GM18505 (cell line): ENCODE measurements around the gene HOXD13.

Source experiments
- ATAC-seq: cut with Tn5 transposase; IDR thresholded peaks from one replicate; pipeline ENCODE4 v1.9.1; 2021; ENCODE audit not compliant: unreplicated experiment
- POLR2A ChIP-seq: IDR thresholded peaks from 4 replicates; pipeline ENCODE4 v1.6.1; 2011; ENCODE audit warnings: borderline replicate concordance; ENCODE audit not compliant: insufficient read depth, insufficient read length; ENCODE audit errors: extremely low read depth

HOXD13 gene

DNA sequence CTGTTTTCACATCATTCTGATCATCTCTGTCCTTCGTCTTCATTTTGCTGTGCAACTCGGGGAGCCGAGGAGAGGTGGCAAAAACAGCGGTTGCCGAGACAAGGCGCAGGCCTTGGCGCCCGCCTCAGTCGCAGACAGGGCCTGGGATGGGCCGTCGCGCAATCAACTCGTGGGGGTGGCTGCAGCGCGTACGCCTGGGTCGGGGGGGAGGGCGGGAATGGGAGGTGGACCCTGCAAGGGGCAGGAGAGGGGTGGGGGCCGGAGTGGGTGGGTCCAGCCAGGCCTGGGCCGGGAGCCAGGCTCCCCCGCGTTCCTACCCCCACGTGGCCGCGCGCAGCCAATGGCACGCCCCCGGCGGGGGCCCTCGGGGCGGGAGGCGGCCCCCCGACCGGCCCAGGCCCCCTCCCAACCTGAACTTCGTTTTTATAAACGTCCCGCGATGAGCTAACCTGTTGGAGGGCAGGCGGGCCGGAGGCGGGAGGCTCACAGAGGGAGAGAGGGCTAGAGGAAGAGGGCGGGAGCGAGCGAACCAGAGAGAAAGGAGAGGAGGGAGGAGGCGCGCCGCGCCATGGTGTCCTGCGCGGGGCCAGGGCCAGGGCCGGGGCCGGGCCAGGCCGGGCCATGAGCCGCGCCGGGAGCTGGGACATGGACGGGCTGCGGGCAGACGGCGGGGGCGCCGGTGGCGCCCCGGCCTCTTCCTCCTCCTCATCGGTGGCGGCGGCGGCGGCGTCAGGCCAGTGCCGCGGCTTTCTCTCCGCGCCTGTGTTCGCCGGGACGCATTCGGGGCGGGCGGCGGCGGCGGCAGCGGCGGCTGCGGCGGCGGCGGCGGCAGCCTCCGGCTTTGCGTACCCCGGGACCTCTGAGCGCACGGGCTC lies at the start of gene HOXD13:
TSS of gene HOXD13 (plus strand) at position 452 of the 875 bp plus-strand sequence. CDS start at position 622, 170 bp downstream.
- TF ChIP-seq POLR2A, result no peak
- no peak for ATAC-seq

DNA sequence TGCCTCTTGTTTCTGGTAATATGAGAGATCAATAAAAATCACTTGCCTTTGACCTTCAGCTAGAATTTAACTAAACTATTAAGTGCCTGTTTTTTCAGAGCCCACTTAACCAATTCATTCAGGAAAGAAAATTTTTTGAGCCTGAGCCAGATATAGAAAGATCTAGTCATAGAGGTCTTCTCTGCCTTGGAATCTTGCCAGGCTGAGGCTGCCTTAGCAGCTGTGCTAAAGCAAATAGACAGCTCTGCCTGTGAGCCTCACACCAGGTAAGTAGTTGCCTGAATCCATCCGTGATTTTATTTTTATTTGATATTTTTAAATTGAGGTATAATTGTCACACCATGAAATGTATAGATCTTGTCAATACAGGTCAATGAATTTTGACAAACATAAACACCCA lies 36.1 kb upstream of the HOXD13 start:
- no peak for ATAC-seq
- TF ChIP-seq POLR2A, result no peak

DNA sequence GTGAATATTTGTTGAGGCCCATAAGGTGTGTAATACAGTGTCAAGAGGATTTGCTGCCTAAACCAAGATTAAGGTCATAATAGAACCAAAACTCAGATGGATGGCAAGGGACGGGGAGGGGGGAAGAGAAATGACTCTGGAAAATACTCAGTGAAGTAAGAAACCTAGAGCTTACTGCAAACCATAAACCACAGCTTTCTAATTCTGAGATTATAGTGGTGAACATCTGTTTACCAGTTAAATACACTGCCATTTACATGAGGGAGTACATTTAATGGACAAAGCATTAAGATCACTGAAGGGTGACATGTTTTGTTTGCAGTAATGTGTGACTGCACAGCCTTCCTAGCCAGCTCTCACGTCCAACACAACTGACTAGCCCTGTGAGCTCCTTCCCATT lies 28.6 kb upstream of the HOXD13 start:
- no peak for TF ChIP-seq POLR2A
- no peak for ATAC-seq

DNA sequence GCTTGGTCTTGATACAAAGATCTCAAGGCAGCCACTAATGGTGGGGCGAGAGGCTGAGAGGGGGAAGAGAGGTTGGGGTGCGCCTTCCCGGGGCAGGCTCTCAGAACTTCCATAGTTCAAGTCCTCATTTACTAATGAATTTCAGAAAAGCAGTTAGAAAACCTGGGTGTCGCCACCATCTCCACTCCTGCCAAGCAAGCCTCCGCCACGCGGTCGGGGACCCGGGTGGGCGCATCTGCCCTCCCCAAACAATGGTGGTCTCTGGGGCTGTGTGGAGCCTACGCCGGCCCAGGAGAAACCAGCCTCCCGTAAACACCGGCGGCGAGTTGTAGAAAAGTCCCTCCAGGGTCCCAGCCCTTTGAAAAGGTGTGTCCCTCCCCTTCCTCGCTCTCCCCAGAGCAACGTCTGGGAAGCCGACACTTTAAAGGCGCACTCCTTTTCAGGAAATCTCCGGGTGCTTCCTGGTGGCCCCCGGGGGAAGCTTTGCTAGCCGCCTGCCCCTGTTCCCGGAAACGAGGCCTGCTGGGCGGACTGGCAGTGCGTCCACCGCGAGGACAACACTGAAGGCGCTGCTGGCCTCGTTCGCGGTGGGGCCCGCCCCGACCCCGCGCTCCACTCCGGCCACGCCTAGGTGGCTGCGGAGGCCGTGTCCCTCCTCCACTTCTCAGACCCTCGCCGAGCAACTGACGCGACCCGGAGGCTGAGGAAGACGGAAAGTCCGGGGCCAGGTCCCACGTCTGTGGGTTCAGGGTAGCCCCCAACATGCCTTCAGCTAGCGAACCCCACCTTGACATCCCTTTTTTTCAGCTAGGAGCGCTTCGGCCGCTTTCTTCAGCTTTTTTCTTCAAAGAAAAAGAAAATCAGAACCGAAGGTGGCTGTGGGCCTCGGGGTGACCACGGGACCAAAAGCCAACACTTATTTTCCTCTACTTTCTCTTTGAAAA lies 25.6 kb upstream of the HOXD13 start:
- no peak for TF ChIP-seq POLR2A
- ATAC-seq, result no peak

DNA sequence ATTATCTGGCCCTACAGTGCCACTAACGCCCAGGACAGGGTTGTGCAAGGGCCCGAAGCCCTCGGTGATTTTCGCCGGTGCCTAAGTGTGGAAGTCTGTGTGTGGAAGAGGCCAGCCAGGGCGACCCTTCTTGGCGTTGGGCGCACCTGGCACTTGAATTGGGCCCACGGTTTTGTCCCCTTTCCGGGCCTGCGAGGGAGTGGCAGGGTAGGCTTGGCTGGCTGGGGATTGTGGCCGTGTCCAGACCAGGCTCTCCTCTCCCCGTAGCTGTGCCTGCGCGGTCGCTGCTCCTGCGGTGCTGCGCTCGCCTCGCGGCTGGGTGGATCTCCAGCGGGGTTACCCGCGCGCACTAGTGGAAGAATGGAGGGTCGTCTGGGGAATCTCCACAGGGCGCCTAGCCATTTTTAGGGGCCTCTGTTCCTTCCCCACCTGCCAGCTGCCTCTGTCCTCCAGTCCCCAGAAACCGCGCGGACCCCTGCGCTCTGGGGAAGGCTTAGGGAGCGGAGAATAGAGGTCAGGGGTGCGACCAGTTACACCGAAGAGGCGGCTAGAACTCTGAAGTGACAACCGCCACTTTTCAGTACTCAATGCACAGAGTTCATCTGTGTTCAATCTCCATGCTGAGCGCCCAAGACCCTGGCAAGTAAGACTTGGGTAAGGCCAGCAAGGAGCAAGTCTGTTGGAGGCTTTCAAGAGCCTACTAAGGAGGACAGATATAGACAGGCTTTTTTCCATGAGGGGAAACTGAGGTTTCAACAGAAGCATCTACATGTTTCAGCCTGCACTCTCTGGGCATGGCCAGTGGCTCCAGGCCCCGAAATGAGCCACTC lies 24.7 kb upstream of the HOXD13 start:
- ATAC-seq, result no peak
- TF ChIP-seq POLR2A, result no peak

DNA sequence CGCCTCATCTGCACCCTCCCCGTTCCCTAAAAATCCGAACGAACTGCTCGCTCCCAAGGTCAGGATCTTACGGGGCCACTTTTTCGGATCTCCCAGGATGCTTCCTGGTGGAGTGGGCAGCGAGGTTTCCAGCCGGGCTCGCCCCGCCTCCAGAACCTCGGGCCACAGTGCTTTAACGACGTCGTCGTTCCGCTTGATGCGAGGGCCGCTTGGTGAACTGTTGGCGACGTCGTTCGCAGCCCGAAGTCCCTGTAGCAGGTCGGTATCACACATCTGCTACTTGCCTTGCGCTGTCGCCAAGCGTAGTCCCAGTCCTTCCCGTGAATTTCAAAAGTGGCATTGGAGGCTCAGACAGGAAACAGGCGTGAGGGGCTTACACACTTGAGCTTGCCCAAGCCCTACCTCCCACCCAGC lies 24.1 kb upstream of the HOXD13 start:
- no peak for ATAC-seq

DNA sequence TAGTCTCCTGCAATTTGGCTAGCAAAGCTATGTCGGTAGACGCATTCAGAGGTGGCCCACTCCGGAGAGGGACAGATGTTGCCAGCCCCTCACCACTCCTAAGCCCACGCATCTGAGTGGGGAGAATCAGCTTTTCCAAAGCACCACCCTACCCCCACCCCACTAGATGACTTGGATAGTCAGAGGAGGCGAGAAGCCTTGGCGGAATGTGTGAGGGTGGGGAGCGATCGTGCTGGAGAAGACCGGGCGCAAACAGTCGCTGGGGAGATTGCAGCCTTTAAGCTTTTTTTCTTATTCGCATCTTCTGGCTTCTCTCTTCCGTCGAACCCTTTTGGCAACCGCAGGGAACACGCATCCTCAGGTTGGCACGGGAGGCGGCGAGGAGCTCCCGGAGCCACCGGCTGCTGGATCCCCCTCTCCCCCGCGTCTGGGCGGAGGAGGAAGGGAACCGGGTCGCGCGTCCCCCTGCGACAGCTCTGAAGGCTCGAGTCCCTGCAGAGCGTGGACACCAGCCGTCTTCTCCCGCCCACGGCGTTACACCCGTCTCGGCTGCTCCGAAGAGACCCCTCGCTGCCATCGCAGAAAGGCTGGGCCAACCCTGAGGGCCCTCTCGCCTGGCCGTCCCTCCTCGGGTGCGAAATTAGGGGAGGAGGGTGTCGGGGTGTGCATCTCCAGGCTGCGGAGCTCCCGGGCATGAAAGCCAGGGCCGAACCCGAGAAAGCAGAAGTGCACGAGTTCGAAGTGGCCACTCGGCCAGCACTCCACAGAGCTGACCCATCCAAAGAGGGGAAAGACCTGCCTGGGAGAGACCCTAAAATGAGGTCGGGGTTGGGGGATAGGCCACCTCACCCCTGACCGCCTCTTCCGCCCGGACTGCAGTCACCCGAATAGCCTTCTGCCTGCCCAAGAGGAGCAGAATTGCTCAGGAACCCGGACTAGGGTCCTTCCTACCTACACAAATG lies 20.9 kb upstream of the HOXD13 start:
- no peak for TF ChIP-seq POLR2A
- no peak for ATAC-seq

More for the DNA sequence above, 24.1 kb upstream of the HOXD13 start:
- no peak for TF ChIP-seq POLR2A

DNA sequence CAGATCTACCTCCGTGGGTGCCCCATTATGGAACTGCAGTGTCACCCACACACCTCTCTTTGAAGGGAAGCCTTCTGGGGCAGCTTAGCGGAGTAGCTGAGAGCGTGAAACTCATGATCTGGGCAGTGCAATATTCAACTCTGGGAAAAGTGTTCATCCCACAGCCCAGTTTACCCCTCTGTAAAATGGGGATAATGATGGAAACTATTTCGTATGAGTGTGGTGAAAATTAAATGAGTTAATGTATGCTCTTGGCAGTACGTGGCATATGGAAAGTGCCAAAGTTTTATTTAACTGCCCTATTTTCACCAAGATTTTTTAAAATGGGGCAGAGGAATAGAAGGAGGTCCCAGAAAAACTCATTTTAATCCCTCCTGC lies 20.2 kb upstream of the HOXD13 start:
- ATAC-seq, result no peak
- no peak for TF ChIP-seq POLR2A

DNA sequence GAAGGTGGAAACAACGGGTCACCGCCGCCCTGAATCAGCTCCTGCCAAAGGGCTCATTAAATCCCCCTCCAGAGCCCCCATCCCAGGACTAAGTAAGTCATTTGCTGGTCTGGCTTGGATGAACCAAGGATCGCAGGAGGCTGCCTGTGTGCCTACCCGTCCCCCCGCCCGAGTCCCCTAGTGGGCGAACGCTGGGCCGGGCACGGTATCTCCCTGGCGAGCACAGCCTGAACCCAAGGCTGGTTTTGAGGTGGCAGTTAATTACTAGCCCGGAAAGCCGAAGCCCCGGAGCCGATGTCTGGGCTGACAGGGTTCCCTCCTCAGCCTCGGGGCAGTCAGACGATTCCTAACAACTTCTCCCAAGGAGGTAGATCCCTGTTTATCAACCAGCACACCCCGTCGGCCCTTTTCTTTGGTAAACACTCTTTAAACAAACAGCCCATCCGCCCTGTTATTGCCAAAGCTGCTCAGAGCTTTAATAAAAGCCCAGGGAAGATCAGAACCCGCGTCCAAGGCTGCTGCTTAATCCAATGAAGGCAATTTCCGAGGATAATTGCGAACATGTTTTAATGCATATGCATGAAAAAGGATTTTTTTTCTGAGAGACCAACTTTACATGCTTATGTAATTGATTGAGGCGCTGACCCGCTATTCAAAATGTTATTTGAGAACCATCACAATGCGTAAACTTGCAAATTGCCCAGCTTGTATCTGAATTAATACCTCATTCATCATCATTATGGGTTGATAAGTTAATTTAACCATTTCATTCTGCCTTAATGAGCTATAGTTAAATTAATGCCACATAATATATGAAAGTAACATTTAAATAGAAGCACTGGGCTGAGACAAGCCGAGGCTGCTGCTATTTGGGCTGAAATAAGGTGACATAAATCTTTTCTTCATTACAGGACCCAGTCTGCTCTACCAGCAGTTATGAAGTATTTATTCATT lies 19.3 kb upstream of the HOXD13 start:
- ATAC-seq, result no peak
- no peak for TF ChIP-seq POLR2A

DNA sequence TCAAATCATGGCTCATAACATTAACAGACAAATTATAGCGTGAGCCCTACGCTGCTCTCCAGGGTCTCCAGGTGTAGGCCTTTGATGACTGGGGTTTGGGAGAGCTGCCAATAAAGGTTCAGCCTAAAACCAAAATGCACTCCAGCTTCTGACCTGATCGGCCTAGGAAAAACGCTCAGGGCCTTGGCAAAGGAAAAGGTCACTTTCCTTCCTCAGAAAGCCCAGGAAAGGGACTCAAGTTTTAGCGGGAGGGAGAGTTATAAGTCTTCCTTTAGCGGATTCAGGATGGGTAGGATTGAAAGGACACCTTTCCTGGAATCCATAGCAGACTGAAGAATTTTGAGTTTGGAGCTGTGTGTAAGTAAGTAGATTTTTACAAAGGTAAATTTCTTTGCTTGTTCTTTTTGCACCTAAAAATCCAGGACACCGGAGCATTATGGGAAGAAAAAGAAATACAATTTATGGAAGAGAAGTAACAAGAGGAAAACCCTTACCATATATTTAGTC lies 17.5 kb upstream of the HOXD13 start:
- TF ChIP-seq POLR2A, result no peak
- no peak for ATAC-seq

DNA sequence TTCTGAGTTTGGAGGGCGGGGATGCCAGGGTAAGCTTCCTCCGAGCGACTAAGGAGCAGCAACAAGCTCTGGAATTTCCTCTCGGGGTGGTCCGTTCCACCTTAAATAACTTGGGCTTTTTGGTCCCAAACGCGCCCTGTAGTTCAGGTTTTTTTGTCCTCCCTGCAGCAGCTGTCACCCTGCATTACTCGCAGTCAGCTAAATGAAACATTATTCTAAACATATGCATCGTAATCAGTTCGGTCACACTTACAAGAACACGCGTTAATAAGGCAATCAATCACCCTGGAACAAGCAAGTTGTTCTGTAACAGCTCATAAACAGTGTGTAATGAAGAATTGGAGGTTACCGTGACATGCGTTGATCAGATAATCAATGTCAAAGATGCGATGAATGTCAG lies 17.0 kb upstream of the HOXD13 start:
- no peak for ATAC-seq
- no peak for TF ChIP-seq POLR2A
